NCI-H1436 (cell line): ENCODE results near the gene OR4E1.
"Not testable (repeated sequence)": the region's sequence is repeated elsewhere in the genome, so short reads cannot be mapped to it uniquely, and the experiment has no call there.

Source experiments
- DNase-seq: peaks from one replicate; lab custom pipeline; 2025; lab: John Stamatoyannopoulos, UW

Gene OR4E1

GRCh38 chr14:21652209-21652808 lies 21.3 kb downstream of the OR4E1 start:
- DNase-seq = no peak

GRCh38 chr14:21647380-21647779 lies 26.2 kb downstream of the OR4E1 start:
- no peak for DNase-seq

GRCh38 chr14:21643407-21643806 lies 30.2 kb downstream of the OR4E1 start:
- no peak for DNase-seq

GRCh38 chr14:21642683-21643082 lies 30.9 kb downstream of the OR4E1 start:
- no peak for DNase-seq

- no peak for DNase-seq
These were observed 38.8 kb downstream of the OR4E1 start, which contains the start of gene OR10G2 for GRCh38 chr14:21634840-21635239. TSS of gene OR10G2 (minus strand) at chr14:21634940. CDS start at chr14:21634842, 98 bp downstream.

GRCh38 chr14:21631084-21631483 lies 42.5 kb downstream of the OR4E1 start:
- DNase-seq = no peak

GRCh38 chr14:21630503-21630902 lies 43.1 kb downstream of the OR4E1 start:
- not testable (repeated sequence) for DNase-seq

- DNase-seq = no peak
These were observed 47.0 kb downstream of the OR4E1 start for GRCh38 chr14:21626491-21627230.
